Smooth muscle cell of the brain vasculature (primary cell): ENCODE data around the gene MINDY4B.

ENCODE experiments used
- DNase-seq: peaks from one replicate; pipeline ENCODE4 v3.0.0-alpha.2; 2012; ENCODE audit warnings: low read depth, low spot score

MINDY4B gene

GRCh38 chr3:150847433-150847832, 57.8 kb downstream of the MINDY4B start:
- no peak for DNase-seq

- no peak for DNase-seq
Observed at GRCh38 chr3:150844484-150844883, 60.8 kb downstream of the MINDY4B start.

- DNase-seq = no peak
Observed at GRCh38 chr3:150843241-150843640, 62.0 kb downstream of the MINDY4B start.

GRCh38 chr3:150840802-150841515, 64.3 kb downstream of the MINDY4B start:
- no peak for DNase-seq

GRCh38 chr3:150830745-150831144, 74.5 kb downstream of the MINDY4B start:
- DNase-seq = no peak

GRCh38 chr3:150830094-150830681, 75.1 kb downstream of the MINDY4B start:
- DNase-seq = no peak

GRCh38 chr3:150829408-150829807, 75.8 kb downstream of the MINDY4B start:
- no peak for DNase-seq

- no peak for DNase-seq
Observed at GRCh38 chr3:150828997-150829396, 76.2 kb downstream of the MINDY4B start.

- no peak for DNase-seq
Observed at GRCh38 chr3:150828261-150828660, 77.0 kb downstream of the MINDY4B start.

GRCh38 chr3:150826466-150827282, 78.6 kb downstream of the MINDY4B start:
- no peak for DNase-seq

- DNase-seq = no peak
Observed at GRCh38 chr3:150825916-150826377, 79.3 kb downstream of the MINDY4B start.

GRCh38 chr3:150825192-150825915, 79.9 kb downstream of the MINDY4B start:
- DNase-seq = no peak

- no peak for DNase-seq
Observed at GRCh38 chr3:150823277-150823676, 82.0 kb downstream of the MINDY4B start.

GRCh38 chr3:150822636-150823035, 82.6 kb downstream of the MINDY4B start:
- no peak for DNase-seq
